Measurements from ENCODE around the gene PRDM11. TPM values are rescaled to one million over a fixed set of nuclear protein-coding genes. Genes with fewer than 3 reads are reported as not detected.

Gene PRDM11
- total and polyA plus RNA-seq, 2 of the 8 experiments (the other 6 are each of a cell fraction or from before 2014, with no cell fraction given): 3.6 to 11.7 TPM

DNA sequence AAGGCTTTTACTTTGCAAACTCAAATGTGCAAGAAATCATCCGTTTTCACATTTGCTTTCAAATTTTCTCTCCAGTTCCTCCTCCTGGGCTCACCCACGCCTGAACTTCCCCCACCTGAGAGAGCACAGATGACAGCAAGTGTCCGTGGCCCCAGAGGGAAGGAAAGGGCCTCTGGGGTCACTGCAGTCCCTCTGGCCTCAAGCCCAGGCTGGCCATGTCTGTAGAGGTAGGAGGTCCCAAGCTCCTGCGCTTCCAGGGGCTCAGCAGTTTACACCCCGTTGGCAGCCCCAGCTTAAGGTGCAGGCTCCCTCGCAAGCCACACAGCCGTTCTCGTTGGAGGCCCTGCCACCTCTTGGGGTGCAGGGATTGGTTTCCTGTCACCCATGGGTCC lies 40.5 kb upstream of the PRDM11 start (continued):
- no peak for TF ChIP-seq ZNF274 (IDR thresholded peaks at IDR 0.05; ENCODE audit: borderline replicate concordance, extremely low read depth, low read length)
- TF ChIP-seq BRCA1 (IDR thresholded peaks at IDR 0.05; ENCODE audit: low read depth, low read length): no peak
- TF ChIP-seq YY1 (IDR thresholded peaks at IDR 0.05; ENCODE audit: low read depth, low read length): no peak
- no peak for TF ChIP-seq RXRA (IDR thresholded peaks at IDR 0.05; ENCODE audit: insufficient read depth, low read depth, low read length)
- no peak for TF ChIP-seq CTBP2 (IDR thresholded peaks at IDR 0.05; ENCODE audit: borderline replicate concordance, insufficient read depth, insufficient read length, low read length)
- no peak for TF ChIP-seq JUND (IDR thresholded peaks at IDR 0.05; ENCODE audit: low read length)

Data from H1 (cell line).